ENCODE measurements around the gene CEACAM21.

GRCh38 chr19:41553804-41554203 is 22.2 kb upstream of the CEACAM21 start:
- TF ChIP-seq CTCF (conservative IDR thresholded peaks at IDR 0.05; ENCODE audit: low read length), result no peak
- TF ChIP-seq EZH2phosphoT487 (IDR thresholded peaks at IDR 0.05; ENCODE audit: borderline replicate concordance, low read depth, low read length), result no peak

Data from OCI-LY7 (cell line).